ENCODE results near the gene RASGEF1C.

DNA sequence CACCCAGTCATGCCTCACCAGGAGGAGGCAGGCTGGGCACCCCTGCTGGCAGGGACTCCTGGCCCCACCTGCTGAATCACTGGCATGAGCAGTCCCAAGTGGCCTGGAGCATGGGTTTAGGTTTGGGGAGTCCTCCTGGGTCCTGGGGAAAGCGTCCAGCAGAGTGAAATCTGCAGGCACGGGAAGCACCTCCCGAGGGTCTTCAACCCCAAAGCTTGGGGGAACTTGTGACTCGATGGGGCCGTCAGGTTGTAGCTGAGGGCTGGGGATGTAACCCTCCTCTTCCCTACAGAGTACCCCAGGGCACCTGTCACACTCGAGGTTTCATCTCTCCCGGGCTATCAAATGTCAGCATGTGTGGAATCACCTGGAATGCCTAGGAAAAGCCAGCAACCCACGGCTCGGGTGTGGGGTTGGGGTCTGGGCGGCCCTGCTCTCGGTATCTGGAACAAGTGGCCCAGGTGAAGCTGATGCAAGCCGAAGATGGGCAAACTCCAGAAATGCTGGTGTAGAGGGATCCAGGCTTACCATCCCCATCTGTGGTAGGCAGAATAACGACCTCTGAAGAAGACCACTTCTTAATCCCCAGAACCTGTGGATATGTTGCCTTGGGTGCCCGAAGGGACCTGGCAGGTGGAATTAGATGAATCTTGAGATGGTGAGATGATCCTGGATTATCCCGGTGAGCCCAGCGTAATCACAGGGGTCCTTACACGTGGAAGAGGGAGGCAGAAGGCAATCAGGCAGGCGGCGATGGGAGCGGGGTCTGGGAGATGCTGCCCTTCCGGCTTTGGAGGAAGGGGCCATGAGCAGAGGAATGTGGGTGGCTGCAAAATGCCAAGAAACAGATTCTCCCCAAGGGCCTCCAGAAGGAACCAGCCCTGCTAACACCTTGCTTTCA lies 6.1 kb upstream of the RASGEF1C start:
- TF ChIP-seq, protein P1, sequence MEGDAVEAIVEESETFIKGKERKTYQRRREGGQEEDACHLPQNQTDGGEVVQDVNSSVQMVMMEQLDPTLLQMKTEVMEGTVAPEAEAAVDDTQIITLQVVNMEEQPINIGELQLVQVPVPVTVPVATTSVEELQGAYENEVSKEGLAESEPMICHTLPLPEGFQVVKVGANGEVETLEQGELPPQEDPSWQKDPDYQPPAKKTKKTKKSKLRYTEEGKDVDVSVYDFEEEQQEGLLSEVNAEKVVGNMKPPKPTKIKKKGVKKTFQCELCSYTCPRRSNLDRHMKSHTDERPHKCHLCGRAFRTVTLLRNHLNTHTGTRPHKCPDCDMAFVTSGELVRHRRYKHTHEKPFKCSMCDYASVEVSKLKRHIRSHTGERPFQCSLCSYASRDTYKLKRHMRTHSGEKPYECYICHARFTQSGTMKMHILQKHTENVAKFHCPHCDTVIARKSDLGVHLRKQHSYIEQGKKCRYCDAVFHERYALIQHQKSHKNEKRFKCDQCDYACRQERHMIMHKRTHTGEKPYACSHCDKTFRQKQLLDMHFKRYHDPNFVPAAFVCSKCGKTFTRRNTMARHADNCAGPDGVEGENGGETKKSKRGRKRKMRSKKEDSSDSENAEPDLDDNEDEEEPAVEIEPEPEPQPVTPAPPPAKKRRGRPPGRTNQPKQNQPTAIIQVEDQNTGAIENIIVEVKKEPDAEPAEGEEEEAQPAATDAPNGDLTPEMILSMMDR (conservative IDR thresholded peaks at IDR 0.05; ENCODE audit: low read length): no peak
- no peak for TF ChIP-seq EZH2phosphoT487 (IDR thresholded peaks at IDR 0.05; ENCODE audit: borderline replicate concordance)
